Endothelial cell of umbilical vein (primary cell): Measurements from ENCODE around the gene AGBL5. TPM values are rescaled to one million over a fixed set of nuclear protein-coding genes. Genes with fewer than 3 reads are reported as not detected.

ENCODE experiments used
- BruUV-seq: library from RNA; stranded (reverse); fragments of 400-500 nt; replicated peaks from 2 replicates; lab custom pipeline; 2021; lab: Mats Ljungman, UMichigan
- CTCF ChIA-PET: fragments of 300-600, 350-600 bp; sonication (Branson Sonifier 250); formaldehyde crosslinking; loops from one replicate; lab custom pipeline; 2021; ENCODE audit warnings: antibody characterized with exemption, inconsistent platforms; lab: Charles Lee
- POLR2A ChIA-PET: fragments of 300-600, 350-600 bp; sonication (Branson Sonifier 250); formaldehyde crosslinking; loops from one replicate; lab custom pipeline; 2021; ENCODE audit warnings: antibody characterized with exemption, inconsistent platforms; lab: Charles Lee
- DNase-seq: peaks from one replicate; pipeline ENCODE4 v3.0.0-alpha.2; 2011; ENCODE audit warnings: low read depth, low spot score
- FAIRE-seq: peaks from 2 replicates; lab custom pipeline; 2011; peaks lifted over from hg19 to GRCh38; lab: Jason Lieb, UNC
- H2AFZ ChIP-seq: 2 replicates; pipeline ENCODE4 v1.6.0; 2012; ENCODE audit warnings: low read depth, low read length, control low read depth, inconsistent platforms
- H3K27ac ChIP-seq: 2 replicates; pipeline ENCODE4 v1.5.1; 2011; ENCODE audit warnings: low read depth, mild to moderate bottlenecking, control low read depth, low read length, moderate library complexity; ENCODE audit not compliant: insufficient read depth
- H3K27me3 ChIP-seq, 2 experiments: 2 replicates each; pipeline versions ENCODE4 v1.6.0 to v1.6.1; 2011; ENCODE audit warnings: low read length in 2 of 2, mixed read lengths in 1 of 2; ENCODE audit not compliant: control insufficient read depth in 2 of 2, insufficient read depth in 2 of 2
- H3K36me3 ChIP-seq, 2 experiments: 2 replicates in 1 of 2; 3 replicates in 1 of 2; pipeline ENCODE4 v1.5.1; 2011; ENCODE audit warnings: low read length in 2 of 2, mild to moderate bottlenecking in 1 of 2, moderate library complexity in 1 of 2; ENCODE audit not compliant: control insufficient read depth in 2 of 2, insufficient read depth in 2 of 2; ENCODE audit errors: extremely low read depth in 1 of 2
- H3K4me1 ChIP-seq: 3 replicates; pipeline ENCODE4 v1.5.1; 2011; ENCODE audit warnings: mild to moderate bottlenecking, low read length; ENCODE audit not compliant: control insufficient read depth, insufficient read depth; ENCODE audit errors: extremely low read depth
- H3K4me2 ChIP-seq: 2 replicates; pipeline ENCODE4 v1.6.1; 2011; ENCODE audit warnings: low read length, control low read depth, mixed read lengths; ENCODE audit not compliant: insufficient read depth
- H3K4me3 ChIP-seq, 3 experiments: fragments of 200-600 bp in 1 of 3; sonication (generic), shearing (Covaris generic) in 1 of 3; replicated peaks in 1 of 3; 2 replicates each; pipeline ENCODE4 v1.5.1; 2011 to 2016; ENCODE audit warnings: control low read depth in 3 of 3, low read length in 3 of 3, mild to moderate bottlenecking in 2 of 3, inconsistent platforms in 1 of 3, low read depth in 1 of 3, moderate library complexity in 1 of 3; ENCODE audit not compliant: insufficient read depth in 1 of 3
- H3K79me2 ChIP-seq: 2 replicates; pipeline ENCODE4 v1.6.0; 2012; ENCODE audit warnings: low read length, inconsistent platforms; ENCODE audit not compliant: control insufficient read depth, insufficient read depth
- H3K9ac ChIP-seq: replicated peaks from 2 replicates; pipeline ENCODE3; 2011; ENCODE audit warnings: low read length, control low read depth; ENCODE audit not compliant: insufficient read depth; ENCODE audit errors: extremely low read depth
- H3K9me1 ChIP-seq: replicated peaks from 3 replicates; pipeline ENCODE4 v1.6.0; 2011; ENCODE audit warnings: mild to moderate bottlenecking, low read length; ENCODE audit not compliant: control insufficient read depth, insufficient read depth; ENCODE audit errors: extremely low read depth
- H3K9me3 ChIP-seq: replicated peaks from 2 replicates; pipeline ENCODE4 v1.5.1; 2012; ENCODE audit warnings: low read length, inconsistent platforms; ENCODE audit not compliant: control insufficient read depth, insufficient read depth
- H4K20me1 ChIP-seq: replicated peaks from 2 replicates; pipeline ENCODE3; 2011; ENCODE audit warnings: mild to moderate bottlenecking, low read length; ENCODE audit not compliant: control insufficient read depth, insufficient read depth; ENCODE audit errors: extremely low read depth
- CTCF ChIP-seq, 2 donors: IDR thresholded peaks; 1 replicate in 1 of 2; 2 replicates in 1 of 2; pipeline ENCODE4 v1.5.1; 2011; ENCODE audit warnings: low read length in 2 of 2, mild to moderate bottlenecking in 2 of 2, moderate library complexity in 2 of 2, control low read depth in 1 of 2, inconsistent platforms in 1 of 2, low read depth in 1 of 2; ENCODE audit not compliant: insufficient read depth in 1 of 2; ENCODE audit errors: extremely low read depth in 1 of 2
- EZH2 ChIP-seq: IDR thresholded peaks from 2 replicates; pipeline ENCODE4 v1.6.1; 2012; ENCODE audit warnings: borderline replicate concordance, low read depth, mild to moderate bottlenecking, moderate library complexity, low read length, inconsistent platforms; ENCODE audit not compliant: severe bottlenecking
- FOS ChIP-seq: IDR thresholded peaks from 2 replicates; pipeline ENCODE4 v1.6.1; 2011; ENCODE audit warnings: mild to moderate bottlenecking, low read length, moderate library complexity, borderline replicate concordance; ENCODE audit not compliant: insufficient read depth
- GATA2 ChIP-seq: IDR thresholded peaks from 2 replicates; pipeline ENCODE4 v1.7.0; 2011; ENCODE audit warnings: low read depth, mild to moderate bottlenecking, moderate library complexity, mixed read lengths, low read length; ENCODE audit not compliant: insufficient read length, insufficient read depth
- JUN ChIP-seq: IDR thresholded peaks from 2 replicates; pipeline ENCODE4 v1.6.1; 2011; ENCODE audit warnings: borderline replicate concordance, low read depth; ENCODE audit not compliant: insufficient read length, insufficient read depth
- MAX ChIP-seq: IDR thresholded peaks from 2 replicates; pipeline ENCODE4 v1.6.1; 2011; ENCODE audit not compliant: insufficient read depth, insufficient read length
- MYC ChIP-seq: IDR thresholded peaks from one replicate; pipeline ENCODE4 v1.6.1; 2011; ENCODE audit warnings: mild to moderate bottlenecking, low read depth, low read length
- POLR2A ChIP-seq: IDR thresholded peaks from 2 replicates; pipeline ENCODE4 v1.6.1; 2012; ENCODE audit warnings: low read depth, mild to moderate bottlenecking, control low read depth, low read length
- POLR2AphosphoS5 ChIP-seq: IDR thresholded peaks from 2 replicates; pipeline ENCODE4 v1.6.1; 2012; ENCODE audit warnings: low read depth, mild to moderate bottlenecking, control low read depth, low read length, moderate library complexity; ENCODE audit not compliant: insufficient read depth
- dilution Hi-C: fragments of 300-500 bp; cut with MboI; formaldehyde crosslinking; loops from one replicate; pipeline ENCODE4 v1.15.0; 2019; ENCODE audit warnings: low sequenced_read_pairs; ENCODE audit not compliant: extremely low pct_ligation_motif_present
- intact Hi-C: fragments of 100-400 bp; cut with micrococcal nuclease; formaldehyde crosslinking; loops from one replicate; pipeline ENCODE4 v1.10.0; 2022
- polyA plus RNA-seq, 4 experiments: library from polyadenylated mRNA; depleted of rRNA in 3 of 4; stranded (reverse) in 3 of 4; unstranded in 1 of 4; fragments of >200 nt; gene quantifications; 2 replicates each; pipeline versions ENCODE4 v1.2.1 to v1.2.3, GENCODE V29; 2011 to 2012; ENCODE audit warnings: missing spikeins in 1 of 4
- total RNA-seq: library from RNA; stranded (reverse); gene quantifications from 2 replicates; pipeline ENCODE4 v1.2.3, GENCODE V29; 2021

The AGBL5 gene
- total and polyA plus RNA-seq, 2 donors (not counting 3 experiments of a cell fraction or from before 2014, with no cell fraction given), result 28.2 to 41.9 TPM

GRCh38 chr2:27084297-27085061, 33.0 kb downstream of the AGBL5 start:
- Histone ChIP-seq H3K27me3 (no peaks in the 10 kb centered on the region), H4K20me1 (no peaks in the 10 kb centered on the region), H3K4me2 (no peak overlapping the region), H3K9me3 (no peaks in the 10 kb centered on the region), H3K79me2 (no peaks in the 10 kb centered on the region), H3K4me3 (no peak overlapping the region), H2AFZ (no peak overlapping the region), H3K4me1 (peaks cover 12% of the 10 kb centered on the region), H3K27ac (no peak overlapping the region), H3K36me3 (no peaks in the 10 kb centered on the region), H3K9me1 (no peaks in the 10 kb centered on the region), H3K9ac (no peak overlapping the region)
- no peak for TF ChIP-seq EZH2
- TF ChIP-seq POLR2A, result no peak
- TF ChIP-seq CTCF (IDR thresholded peaks at IDR 0.05; ENCODE audit: extremely low read depth in 1 of 2, insufficient read depth in 1 of 2, low read depth in 1 of 2, low read length in 2 of 2), result no peak
- no peak for TF ChIP-seq JUN
- TF ChIP-seq FOS, result no peak
- TF ChIP-seq GATA2, result no peak
- TF ChIP-seq MYC, result no peak
- TF ChIP-seq POLR2AphosphoS5, result no peak
- TF ChIP-seq MAX, result no peak
- POLR2A ChIA-PET, result no interaction called here
- no TSS peak for BruUV-seq
- dilution Hi-C loops (no loop called here), intact Hi-C loops (loop anchor here (1.0 to 5.0 kb wide), 2 partner anchors 13 to 237 kb away; partner anchors contain the start of genes DPYSL5 and OST4)
- DNase-seq (no peak), FAIRE-seq (no peak)
- CTCF ChIA-PET, result interaction anchor here (1.2 to 6.0 kb wide), 7 partner anchors 10 to 198 kb away, joined by 3 to 55 read pairs (median 4); partner anchors contain the start of genes AGBL5, OST4 and TRIM54
